Natural killer cell (primary cell): ENCODE results near the gene TRMT1. TPM values are rescaled to one million over a fixed set of nuclear protein-coding genes. Genes with fewer than 3 reads are reported as not detected.

Experiments
- ATAC-seq, 3 donors: fragments of 150-1000 bp in 2 of 3; fragments of 200-7000 bp in 1 of 3; cut with Tn5 transposase; 1 replicate in 1 of 3; 2 replicates in 2 of 3; pipeline ENCODE4 v1.10.0; 2021; ENCODE audit warnings: mild to moderate bottlenecking in 2 of 3, moderate library complexity in 2 of 3
- DNase-seq, 2 donors: peaks; one replicate each; pipeline versions ENCODE4 v3.0.0 to v3.0.0-alpha.2; 2013 to 2021; ENCODE audit warnings: mixed read lengths in 1 of 2
- H3K27ac ChIP-seq: one replicate; pipeline ENCODE4 v1.5.1; 2013; ENCODE audit warnings: mild to moderate bottlenecking, low read length
- H3K27me3 ChIP-seq: one replicate; pipeline ENCODE4 v1.6.1; 2013; ENCODE audit warnings: low read length; ENCODE audit not compliant: control insufficient read depth, insufficient read depth
- H3K36me3 ChIP-seq: one replicate; pipeline ENCODE4 v1.6.1; 2013; ENCODE audit warnings: low read length; ENCODE audit not compliant: control insufficient read depth, insufficient read depth
- H3K4me1 ChIP-seq: one replicate; pipeline ENCODE4 v1.6.1; 2013; ENCODE audit warnings: low read length; ENCODE audit not compliant: control insufficient read depth, insufficient read depth
- H3K4me3 ChIP-seq: one replicate; pipeline ENCODE4 v1.5.1; 2013; ENCODE audit warnings: low read length
- H3K9me3 ChIP-seq: one replicate; pipeline ENCODE4 v1.6.1; 2013; ENCODE audit warnings: low read length; ENCODE audit not compliant: control insufficient read depth, insufficient read depth
- H3K27ac Mint-ChIP-seq, 2 donors: one replicate each; pipeline ENCODE4 v1.8.0; 2022; ENCODE audit warnings: mild to moderate bottlenecking in 2 of 2, mixed read lengths in 2 of 2, moderate library complexity in 1 of 2
- H3K27me3 Mint-ChIP-seq, 2 donors: one replicate each; pipeline ENCODE4 v1.8.0; 2022; ENCODE audit warnings: low read depth in 2 of 2, mixed read lengths in 2 of 2
- H3K36me3 Mint-ChIP-seq: one replicate; pipeline ENCODE4 v1.8.0; 2022; ENCODE audit warnings: mixed read lengths
- H3K4me1 Mint-ChIP-seq, 2 donors: one replicate each; pipeline ENCODE4 v1.8.0; 2022; ENCODE audit warnings: mixed read lengths in 2 of 2
- H3K4me3 Mint-ChIP-seq: one replicate; pipeline ENCODE4 v1.8.0; 2022; ENCODE audit warnings: mild to moderate bottlenecking, moderate library complexity, mixed read lengths
- H3K9me3 Mint-ChIP-seq, 2 donors: one replicate each; pipeline ENCODE4 v1.8.0; 2022; ENCODE audit warnings: mixed read lengths in 2 of 2
- WGBS: methylation state at CpG from one replicate; pipeline ENCODE4 v1.1.7; 2013; ENCODE audit warnings: missing lambda C conversion rate; ENCODE audit not compliant: insufficient coverage; 5-methylcytosine and 5-hydroxymethylcytosine counted together
- intact Hi-C: fragments of 100-400 bp; cut with micrococcal nuclease; formaldehyde crosslinking; loops from one replicate; pipeline ENCODE4 v1.14.2; 2022
- total RNA-seq, 4 donors: library from RNA; stranded (reverse); fragments of 120-200 nt in 1 of 4; gene quantifications; one replicate each; pipeline versions ENCODE4 v1.2.3 to v1.2.4, GENCODE V29; 2013 to 2022
- TF ChIP-seq, protein P1 (sequence below): fragments of 200-600 bp; IDR thresholded peaks from one replicate; pipeline ENCODE4 v1.8.0; 2022; ENCODE audit warnings: antibody characterized with exemption

Gene TRMT1
- total RNA-seq, 3 donors from 2014 or later (not counting 1 experiment from before 2014, with no cell fraction given) = 33.8 to 48.5 (median 42.2) TPM

DNA sequence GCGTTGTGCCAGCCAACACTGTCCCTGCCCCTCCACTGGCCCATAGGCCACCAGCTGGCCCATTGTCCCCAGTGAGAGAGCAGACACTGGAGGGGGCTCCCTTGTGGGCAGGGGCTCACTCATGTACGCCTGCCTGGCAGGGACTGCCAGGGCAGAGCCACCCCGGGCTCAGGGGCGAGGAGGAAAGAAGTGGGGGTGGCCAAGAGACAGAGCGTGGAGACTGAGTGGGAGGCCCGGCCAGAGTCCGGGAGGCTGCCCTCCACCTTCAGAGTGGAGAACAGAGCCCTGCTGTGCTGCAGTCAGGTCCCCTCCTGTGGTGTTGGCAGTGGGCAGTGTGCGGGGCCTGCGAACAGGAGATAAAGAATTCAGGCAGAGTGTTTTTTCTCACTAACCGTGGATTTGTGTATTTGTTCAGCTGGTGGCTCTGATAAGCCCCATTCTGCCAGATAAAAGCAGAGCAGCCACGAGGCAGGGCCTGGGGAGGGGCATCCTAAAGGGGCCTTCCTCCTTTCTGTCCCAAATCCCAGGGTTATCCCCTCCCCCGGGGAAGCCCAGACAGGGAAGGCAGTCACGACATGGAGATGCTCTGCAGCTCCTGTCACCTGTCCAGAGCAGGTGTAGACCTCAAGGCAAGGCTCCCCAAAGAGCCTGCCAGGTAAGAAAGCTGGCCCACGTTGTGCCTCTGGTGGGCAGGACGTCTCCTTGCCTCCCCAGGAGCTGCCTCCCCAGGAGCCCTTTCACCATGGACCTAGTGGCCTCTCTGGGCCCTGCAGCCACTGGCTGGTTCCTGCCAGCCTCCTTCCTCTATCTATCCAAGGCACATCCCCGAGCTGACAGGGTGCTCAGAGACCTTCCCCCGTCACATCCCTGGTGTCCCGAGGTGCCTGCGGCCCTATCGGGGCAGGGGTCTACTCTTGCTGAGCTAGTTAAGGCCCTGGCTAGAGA, 46.9 kb downstream of the TRMT1 start:
- WGBS = 60% methylated on average over 20 of the region's 20 CpGs
- Mint-ChIP-seq H3K27me3 (peaks cover 8 to 13% of the 10 kb centered on the region in 2 donors), H3K36me3 (no peaks in the 10 kb centered on the region), H3K4me3 (no peak overlapping the region), H3K27ac (no peak overlapping the region), H3K4me1 (no peaks in the 10 kb centered on the region), H3K9me3 (no peaks in the 10 kb centered on the region)
- Histone ChIP-seq H3K27me3 (no peaks in the 10 kb centered on the region), H3K9me3 (no peaks in the 10 kb centered on the region), H3K27ac (no peak overlapping the region), H3K4me1 (no peaks in the 10 kb centered on the region), H3K36me3 (no peaks in the 10 kb centered on the region), H3K4me3 (no peak overlapping the region)
- DNase-seq (no peak), ATAC-seq (no peak)
- intact Hi-C loops = no loop called here
- TF ChIP-seq, protein P1, sequence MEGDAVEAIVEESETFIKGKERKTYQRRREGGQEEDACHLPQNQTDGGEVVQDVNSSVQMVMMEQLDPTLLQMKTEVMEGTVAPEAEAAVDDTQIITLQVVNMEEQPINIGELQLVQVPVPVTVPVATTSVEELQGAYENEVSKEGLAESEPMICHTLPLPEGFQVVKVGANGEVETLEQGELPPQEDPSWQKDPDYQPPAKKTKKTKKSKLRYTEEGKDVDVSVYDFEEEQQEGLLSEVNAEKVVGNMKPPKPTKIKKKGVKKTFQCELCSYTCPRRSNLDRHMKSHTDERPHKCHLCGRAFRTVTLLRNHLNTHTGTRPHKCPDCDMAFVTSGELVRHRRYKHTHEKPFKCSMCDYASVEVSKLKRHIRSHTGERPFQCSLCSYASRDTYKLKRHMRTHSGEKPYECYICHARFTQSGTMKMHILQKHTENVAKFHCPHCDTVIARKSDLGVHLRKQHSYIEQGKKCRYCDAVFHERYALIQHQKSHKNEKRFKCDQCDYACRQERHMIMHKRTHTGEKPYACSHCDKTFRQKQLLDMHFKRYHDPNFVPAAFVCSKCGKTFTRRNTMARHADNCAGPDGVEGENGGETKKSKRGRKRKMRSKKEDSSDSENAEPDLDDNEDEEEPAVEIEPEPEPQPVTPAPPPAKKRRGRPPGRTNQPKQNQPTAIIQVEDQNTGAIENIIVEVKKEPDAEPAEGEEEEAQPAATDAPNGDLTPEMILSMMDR = no peak

DNA sequence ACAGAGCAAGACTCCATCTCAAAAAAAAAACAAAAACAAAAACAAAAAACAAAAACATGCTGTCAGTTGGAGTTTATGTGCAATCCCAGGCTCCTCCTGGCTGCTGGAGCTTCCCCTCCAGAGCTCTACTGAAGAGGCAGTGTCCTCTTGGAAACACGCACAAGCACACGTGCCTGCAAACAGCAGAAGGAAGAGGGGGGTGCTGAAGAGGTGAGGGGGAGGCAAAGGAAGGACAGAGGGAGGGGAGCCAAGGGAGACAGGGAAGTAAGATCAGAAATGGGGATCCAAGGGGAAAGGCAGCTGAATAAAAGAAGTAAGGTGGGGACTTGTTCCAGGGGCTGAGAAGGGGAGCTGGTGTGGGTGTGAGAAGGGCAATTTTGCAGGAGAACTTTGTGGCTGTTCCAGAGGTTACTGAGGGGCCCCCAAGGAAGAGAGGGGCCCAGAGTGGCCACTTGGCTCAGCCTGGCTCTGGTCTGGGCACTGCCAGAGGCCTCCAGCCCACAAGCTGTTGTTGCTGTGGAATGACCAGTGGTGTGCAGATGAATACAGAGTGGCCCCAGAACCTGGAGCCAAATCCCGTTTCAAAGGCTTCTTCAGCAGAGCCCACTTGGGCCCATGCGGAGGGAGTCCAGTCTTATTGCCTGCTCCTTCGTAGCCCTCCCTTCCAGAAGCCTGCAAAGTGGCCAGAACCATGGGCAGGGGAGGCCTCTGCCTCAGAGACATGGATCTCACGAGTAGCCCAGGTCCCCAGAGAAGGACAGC, 48.3 kb downstream of the TRMT1 start:
- WGBS = 75% methylated on average over 6 of the region's 6 CpGs
- TF ChIP-seq, protein P1 = no peak
- Histone ChIP-seq H3K4me3 (no peak overlapping the region), H3K27me3 (no peaks in the 10 kb centered on the region), H3K36me3 (no peaks in the 10 kb centered on the region), H3K9me3 (no peaks in the 10 kb centered on the region), H3K27ac (no peak overlapping the region), H3K4me1 (no peaks in the 10 kb centered on the region)
- no peaks in the 10 kb centered on the region for H3K36me3 Mint-ChIP-seq
- ATAC-seq (no peak), DNase-seq (no peak)
- H3K27ac Mint-ChIP-seq = no peak overlapping the region
- intact Hi-C loops = no loop called here
- H3K9me3 Mint-ChIP-seq = no peaks in the 10 kb centered on the region
- H3K27me3 Mint-ChIP-seq = peaks cover 8 to 16% of the 10 kb centered on the region in 2 donors
- no peak overlapping the region for H3K4me3 Mint-ChIP-seq
- no peaks in the 10 kb centered on the region for H3K4me1 Mint-ChIP-seq

DNA sequence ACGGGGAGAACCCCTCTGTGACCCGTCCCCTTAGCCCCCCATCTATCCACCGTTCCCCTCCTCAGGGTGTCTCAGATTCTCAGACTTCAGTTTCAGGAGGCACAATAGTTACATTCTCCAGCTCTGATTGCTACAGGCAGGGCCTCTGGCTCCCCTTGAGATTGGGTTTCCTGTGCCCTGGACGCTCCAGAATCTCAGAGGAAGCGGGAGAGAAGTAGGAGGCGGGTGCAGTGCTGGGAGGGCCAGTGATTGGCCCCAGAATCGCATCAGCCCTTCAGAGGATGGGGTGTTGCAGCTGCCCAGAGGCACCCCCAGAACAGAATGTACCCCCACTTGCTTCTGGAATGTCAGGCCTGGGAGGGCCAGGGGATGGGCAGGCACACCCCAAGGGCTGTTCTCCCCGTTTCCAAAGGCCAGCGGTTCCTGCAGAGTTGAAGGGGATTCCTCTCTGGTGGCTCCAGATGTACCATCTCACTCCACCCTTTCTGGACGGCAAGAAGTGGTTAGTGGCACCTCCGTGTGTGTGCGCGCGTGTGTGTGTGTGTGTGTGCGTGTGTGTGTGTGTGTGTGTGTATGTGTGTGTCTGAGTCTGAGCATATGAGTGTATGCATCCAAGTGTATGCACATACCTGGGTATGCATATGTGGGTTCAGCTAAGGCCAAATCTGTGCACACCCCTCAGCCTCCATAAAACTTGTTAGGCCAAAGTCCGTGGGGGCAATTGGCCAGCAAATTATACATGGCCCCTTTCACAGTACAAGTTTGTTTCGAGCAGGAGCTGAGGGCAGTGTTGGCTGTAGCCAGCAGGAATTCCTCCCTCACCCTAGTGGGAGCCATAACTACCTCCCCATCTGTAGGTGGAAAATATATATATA, 49.4 kb downstream of the TRMT1 start:
- Mint-ChIP-seq H3K27me3 (peaks cover 12 to 16% of the 10 kb centered on the region in 2 donors), H3K9me3 (no peaks in the 10 kb centered on the region), H3K4me3 (no peak overlapping the region), H3K27ac (no peak overlapping the region), H3K4me1 (no peaks in the 10 kb centered on the region), H3K36me3 (no peaks in the 10 kb centered on the region)
- intact Hi-C loops = no loop called here
- TF ChIP-seq, protein P1 = no peak
- 85% methylated on average over 16 of the region's 17 CpGs for WGBS
- DNase-seq (no peak), ATAC-seq (no peak)
- Histone ChIP-seq H3K27me3 (no peaks in the 10 kb centered on the region), H3K36me3 (no peaks in the 10 kb centered on the region), H3K4me1 (no peaks in the 10 kb centered on the region), H3K9me3 (no peaks in the 10 kb centered on the region), H3K27ac (no peak overlapping the region), H3K4me3 (no peak overlapping the region)
